HG02678 (cell line): ENCODE results near the gene CNTN4.
A peak's percentile ranks its signal among the peaks of the same experiment; 100 is the strongest.

ENCODE experiments used
- ATAC-seq: cut with Tn5 transposase; IDR thresholded peaks from one replicate; pipeline ENCODE4 v1.9.1; 2021; ENCODE audit warnings: mild to moderate bottlenecking, moderate library complexity; ENCODE audit not compliant: unreplicated experiment

The CNTN4 gene

DNA sequence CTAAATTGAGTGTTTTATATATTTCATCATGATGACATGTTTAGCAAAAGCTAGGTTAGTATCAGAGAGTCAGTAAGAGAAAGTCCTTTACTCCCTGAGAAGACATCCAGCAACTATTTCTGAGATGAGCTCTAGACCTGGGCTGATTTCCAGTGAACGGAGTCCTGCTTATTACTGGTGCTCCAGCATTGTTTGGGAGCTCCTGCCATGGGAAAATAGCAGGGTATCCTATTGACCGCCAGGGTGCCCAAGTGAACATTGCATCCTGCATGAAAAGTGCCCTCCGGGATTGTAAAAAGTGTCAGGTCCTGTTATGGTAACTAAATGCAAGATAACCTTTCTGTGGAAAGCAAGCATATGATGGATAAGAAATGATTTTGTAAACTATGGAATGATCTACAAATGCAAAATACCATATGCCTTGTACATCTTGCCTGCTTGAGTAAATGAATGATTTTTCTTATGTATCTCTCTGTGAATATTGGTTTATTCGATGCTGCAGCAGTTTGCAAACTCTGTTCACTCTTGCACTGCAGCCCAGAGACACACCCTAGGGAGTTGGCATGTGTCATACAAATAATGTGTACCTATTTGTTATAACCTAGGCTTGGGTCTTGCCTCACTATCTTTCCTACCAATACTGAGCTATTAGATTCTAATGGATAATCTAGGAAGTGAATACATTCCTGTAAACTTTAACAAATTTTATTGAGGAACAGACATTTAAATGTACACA is 914.8 kb downstream of the CNTN4 start:
- no peak for ATAC-seq

GRCh38 chr3:3015185-3016089 is 916.8 kb downstream of the CNTN4 start:
- ATAC-seq = peak; percentile 56

DNA sequence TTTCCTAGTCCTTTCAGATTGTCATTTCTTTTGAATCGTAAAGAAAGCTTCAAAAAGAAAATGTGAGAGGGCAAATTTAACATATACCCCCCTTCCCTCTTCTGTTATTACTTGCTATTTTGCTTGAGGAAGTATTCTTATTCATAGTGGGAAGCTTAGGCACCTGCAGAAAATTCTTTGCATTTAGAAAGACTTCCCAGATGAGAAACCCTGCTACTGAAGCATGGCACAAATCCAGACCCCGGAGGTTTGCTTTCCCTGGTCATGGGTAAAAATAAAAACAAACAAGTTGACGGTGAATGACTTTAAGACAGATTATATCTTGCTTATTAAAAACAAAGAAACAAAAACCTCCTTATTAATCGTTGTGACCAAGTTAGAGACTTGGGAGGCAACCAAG is 917.6 kb downstream of the CNTN4 start:
- no peak for ATAC-seq

DNA sequence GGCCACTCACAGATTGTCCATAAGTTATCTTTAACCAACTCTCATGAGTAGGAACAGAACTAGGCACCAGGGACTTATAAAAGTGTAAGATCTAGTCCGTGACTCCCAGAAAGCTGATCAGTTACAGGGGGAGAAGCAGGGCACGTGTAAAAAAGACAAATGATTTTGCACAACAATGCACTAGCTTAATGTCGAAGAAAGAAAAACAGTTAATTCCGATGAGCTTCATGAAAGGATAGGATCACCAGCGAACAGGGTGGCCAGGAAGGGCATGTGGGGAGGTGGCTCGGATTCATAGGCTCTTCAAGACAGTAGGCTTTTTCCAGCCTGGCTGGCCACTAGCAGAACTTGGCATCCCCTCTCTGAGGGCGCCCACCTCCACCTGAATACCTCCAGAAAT is 921.5 kb downstream of the CNTN4 start:
- ATAC-seq = no peak

DNA sequence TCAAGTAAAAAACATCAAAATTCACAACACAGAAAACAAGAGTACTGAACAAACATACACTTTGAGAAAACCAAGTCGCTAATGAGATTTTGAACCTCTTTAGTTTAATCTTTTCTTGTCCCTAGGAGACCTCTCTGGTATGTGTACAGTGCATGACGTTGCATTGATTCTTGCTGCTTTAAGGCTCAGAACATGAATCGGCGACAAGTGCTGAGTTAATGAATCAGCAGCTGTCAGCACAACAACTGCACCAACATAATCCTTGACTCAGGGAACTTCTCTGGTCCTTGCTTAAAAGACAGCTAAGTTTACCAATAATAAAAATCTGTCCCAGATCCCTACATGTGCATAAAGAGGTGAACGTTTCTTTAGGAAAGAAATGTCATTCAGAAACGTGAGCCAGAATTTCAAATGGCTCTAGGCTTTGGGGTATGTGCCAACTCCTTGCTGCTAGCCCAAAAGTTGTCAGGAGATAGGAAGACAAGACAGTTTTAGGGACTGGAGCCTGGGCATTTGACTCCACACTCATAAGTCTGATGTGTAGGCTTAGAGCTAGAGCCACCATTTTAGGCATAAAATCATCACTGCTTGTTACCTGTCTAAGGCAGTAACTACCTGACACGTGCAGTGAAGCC is 924.6 kb downstream of the CNTN4 start:
- ATAC-seq = no peak

- peak; percentile 95 for ATAC-seq
These were observed 929.4 kb downstream of the CNTN4 start for GRCh38 chr3:3027976-3028567.

DNA sequence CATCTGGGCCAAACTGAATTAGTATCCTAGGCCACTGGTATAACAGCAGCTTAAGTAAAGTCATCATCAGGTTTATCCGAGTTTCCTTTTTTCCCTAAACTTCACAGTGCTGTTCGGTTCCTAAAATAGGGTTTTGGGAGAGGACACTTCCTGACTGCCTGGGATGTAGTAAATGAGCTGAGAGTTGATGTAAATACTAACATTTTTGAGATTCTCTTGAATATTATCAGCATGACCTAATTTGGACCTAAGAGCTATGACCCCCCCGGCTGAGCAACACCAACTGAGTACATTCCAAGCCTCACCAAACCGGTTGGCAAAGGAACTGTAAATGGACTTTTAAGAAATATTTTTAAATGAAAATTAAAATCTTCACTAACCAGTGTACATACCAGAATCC is 932.7 kb downstream of the CNTN4 start:
- ATAC-seq = no peak

- no peak for ATAC-seq
These were observed 938.5 kb downstream of the CNTN4 start for GRCh38 chr3:3037156-3037555.

DNA sequence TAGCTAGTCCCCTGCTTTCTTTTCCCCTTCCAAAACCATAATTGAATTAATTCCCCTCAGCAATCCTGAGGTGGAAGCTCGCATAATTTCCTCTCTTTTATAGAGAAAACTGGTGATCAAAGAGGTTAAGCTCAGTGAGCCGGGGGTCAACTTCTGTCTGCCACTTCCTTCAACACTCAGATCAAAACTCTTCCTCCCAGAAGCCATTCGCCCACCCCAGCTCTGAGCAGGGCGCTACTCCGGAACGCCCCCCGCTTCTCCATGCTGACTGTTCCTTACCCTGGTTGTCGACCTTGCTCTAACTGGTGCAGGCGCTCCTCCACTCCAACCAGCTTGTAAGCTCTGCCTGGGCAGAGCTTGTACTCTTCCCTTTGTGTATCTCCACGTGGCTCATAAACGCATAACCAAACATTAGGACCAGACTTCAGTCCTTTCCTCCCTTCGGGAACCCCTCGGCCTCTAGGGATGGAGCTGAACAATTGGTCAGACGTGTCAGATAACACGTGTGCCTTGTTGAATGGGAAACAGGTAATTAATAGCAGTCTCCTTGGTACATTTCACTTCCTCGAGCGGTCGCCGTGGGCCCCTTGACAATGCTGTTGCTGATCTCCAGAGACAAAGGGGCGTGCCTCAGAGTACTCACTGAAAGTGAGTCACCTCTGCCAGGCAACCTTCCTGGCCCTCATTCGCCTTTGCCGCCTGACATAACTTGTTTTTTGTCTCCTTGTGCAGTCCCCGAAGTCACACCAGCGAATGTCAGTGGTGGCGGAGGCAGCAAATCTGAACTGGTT is 939.7 kb downstream of the CNTN4 start:
- ATAC-seq = no peak

DNA sequence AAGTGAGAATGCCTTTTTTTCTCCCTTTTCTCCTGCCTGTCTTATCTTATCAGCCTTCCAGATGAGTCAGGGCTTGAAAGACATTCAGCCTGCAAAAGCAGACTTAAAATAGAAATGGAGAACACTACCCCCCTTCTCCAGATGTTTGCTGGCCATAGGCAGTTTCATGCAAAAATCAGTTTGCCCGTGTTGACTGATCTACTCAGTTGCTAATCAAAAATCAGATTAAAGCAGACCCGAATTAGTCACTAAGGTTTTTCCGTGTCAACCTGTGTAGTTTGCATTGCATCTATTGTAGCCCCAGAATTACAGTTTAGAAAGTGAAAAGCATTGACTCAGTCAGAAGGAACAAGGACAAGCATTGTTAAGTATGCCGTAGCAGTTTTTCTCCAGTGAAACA is 955.3 kb downstream of the CNTN4 start:
- ATAC-seq = no peak

DNA sequence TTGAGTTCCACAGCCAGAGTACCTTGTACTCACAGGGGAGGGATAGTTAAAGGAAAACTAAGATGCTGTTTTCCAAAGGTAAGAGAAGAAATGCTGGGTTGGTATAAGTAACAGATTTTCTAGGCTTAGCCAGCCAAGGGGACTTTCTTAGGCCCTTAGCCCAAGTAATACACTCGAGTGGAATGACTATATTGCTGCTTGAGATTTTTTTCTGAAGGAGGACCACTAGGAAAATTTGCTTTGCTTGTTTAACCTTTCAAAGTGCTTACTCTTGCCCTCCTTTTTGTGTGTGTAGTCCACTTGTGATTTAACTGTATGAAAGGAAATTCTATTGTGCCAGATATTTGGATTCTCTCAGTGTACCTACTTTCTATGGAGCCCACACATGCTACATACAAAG is 961.0 kb downstream of the CNTN4 start:
- no peak for ATAC-seq

- no peak for ATAC-seq
These were observed 965.6 kb downstream of the CNTN4 start for GRCh38 chr3:3064297-3064696.

GRCh38 chr3:3065876-3066275 is 967.2 kb downstream of the CNTN4 start:
- ATAC-seq = no peak

GRCh38 chr3:3066378-3066777 is 967.7 kb downstream of the CNTN4 start:
- peak; percentile 77 for ATAC-seq

- peak; percentile 5 for ATAC-seq
These were observed 968.2 kb downstream of the CNTN4 start for GRCh38 chr3:3066910-3067309.

- no peak for ATAC-seq
These were observed 969.8 kb downstream of the CNTN4 start for GRCh38 chr3:3068358-3068881.

- no peak for ATAC-seq
These were observed 971.1 kb downstream of the CNTN4 start for GRCh38 chr3:3069723-3070122.

DNA sequence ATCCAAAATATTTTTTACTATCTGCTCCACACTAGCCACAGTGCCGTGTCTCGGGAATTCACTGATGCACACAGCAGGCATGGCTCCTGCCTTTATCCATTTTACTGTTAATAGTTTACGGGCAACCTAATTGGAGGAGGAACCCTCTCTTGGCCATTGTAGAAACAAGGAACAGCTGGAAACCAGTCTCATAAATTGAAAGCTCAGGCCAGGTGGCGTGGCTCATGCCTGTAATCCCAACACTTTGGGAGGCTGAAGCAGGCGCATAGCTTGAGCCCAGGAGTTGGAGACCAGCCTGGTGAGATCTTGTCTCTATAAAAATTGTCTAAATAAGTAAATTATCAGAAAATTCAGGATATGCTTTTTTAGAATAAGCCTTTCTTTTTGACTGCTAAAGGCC is 972.5 kb downstream of the CNTN4 start:
- no peak for ATAC-seq

DNA sequence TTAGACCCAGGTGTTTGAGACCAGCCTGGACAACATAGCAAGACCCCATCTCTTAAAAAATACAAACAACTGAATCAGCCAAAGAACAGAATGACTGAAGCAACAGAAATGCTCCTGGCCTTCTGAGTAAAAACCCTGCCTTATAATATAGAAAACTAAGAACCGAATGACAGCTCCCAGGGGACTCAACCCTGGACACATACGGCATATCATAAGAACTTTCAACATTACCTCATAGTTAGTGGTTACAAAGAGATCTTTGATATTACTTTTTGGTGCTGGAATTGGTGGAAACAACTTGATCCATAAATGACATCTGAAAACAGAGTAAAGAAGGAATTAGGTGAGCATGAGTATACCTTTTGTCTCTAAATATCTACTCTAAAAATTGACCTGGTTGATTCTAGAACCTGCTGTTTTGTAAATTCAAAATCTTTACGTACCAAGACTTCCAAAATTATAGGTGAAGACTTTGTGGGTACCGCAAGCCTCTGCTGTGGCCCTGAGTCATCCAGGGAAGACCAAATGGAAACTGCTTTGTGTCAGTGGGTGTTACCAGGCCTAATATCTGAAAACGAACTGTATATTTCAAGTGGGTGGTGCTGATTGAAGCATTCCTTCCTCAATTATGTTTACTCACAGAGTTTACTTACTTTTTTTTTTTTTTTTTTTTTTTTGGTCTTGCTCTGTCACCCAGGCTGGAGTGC is 976.0 kb downstream of the CNTN4 start:
- peak; percentile 65 for ATAC-seq

DNA sequence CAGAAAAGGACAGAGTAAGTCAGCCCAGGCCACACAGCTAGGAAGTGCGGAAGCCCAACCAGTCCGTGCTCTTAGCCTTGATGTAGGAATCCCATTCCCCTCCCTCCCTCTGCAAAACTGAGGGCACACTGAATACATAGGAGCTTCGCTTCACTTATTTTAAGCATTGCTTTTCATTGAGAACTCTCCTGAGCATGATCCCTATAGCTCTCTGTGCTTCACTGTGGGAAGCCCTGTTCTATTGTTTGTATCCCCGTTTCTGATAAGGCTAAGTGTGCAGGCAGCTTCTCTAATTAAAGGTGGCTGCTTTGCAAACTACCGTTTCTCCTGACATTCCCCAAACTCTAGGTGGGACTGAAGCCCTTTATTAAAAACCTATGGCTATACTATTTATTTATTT is 981.6 kb downstream of the CNTN4 start:
- no peak for ATAC-seq
